ENCODE results near the gene CERS3. TPM values are rescaled to one million over a fixed set of nuclear protein-coding genes. Genes with fewer than 3 reads are reported as not detected.

CERS3 gene
- total RNA-seq: not detected in 2 replicates

DNA sequence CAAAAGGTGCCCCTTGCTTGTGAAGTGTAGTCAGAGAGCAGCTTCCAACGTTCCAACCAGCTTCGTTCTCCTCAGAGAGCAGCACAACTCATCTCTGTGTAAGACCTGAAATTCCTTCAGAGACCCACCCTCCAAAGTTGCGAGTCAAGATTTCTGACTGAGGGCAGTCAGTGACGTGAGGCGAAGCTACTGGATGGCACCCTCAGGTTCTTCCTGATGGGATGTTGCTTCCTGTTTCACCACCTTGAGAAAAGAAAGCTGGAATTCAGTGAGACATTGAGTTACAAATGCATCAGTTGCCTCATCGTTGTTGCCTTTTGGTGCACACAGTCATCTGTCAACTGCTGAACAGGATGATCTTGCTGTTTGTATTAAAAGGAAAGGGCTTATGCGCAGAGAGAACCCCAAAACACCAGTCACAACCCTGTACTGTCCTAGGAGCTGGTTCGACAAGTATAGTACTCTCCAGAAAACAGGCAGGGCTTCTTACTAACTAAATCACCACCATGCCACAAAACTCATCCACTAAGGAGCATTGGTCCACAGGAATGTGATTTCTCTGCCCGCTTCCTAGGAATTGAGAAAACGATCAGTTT is at the start of gene CERS3:
TSS of gene CERS3 (minus strand) at position 118 of the 596 bp plus-strand sequence. CDS start 27,101 bp downstream, outside the sequence.
- H3K4me2 ChIP-seq (ENCODE audit: insufficient read depth, low read length): no peak within 1 kb of the TSS
- H3K27ac ChIP-seq (ENCODE audit: low read depth, low read length): no peak within 1 kb of the TSS
- H3K9me3 ChIP-seq (ENCODE audit: low read depth, low read length): no peaks in the 10 kb centered on the region
- H3K27me3 ChIP-seq (ENCODE audit: insufficient read depth, low read length): no peaks in the 10 kb centered on the region
- H4K20me1 ChIP-seq (ENCODE audit: insufficient read depth, low read length): no peaks in the 10 kb centered on the region
- no peak within 1 kb of the TSS for H2AFZ ChIP-seq (ENCODE audit: low read length)
- no peak within 1 kb of the TSS for H3K4me3 ChIP-seq (ENCODE audit: insufficient read depth, low read length)
- no peaks in the 10 kb centered on the region for H3K79me2 ChIP-seq (ENCODE audit: insufficient read depth, low read length)
- no peaks in the 10 kb centered on the region for H3K36me3 ChIP-seq (ENCODE audit: insufficient read depth, low read length)
- TF ChIP-seq, protein P1, sequence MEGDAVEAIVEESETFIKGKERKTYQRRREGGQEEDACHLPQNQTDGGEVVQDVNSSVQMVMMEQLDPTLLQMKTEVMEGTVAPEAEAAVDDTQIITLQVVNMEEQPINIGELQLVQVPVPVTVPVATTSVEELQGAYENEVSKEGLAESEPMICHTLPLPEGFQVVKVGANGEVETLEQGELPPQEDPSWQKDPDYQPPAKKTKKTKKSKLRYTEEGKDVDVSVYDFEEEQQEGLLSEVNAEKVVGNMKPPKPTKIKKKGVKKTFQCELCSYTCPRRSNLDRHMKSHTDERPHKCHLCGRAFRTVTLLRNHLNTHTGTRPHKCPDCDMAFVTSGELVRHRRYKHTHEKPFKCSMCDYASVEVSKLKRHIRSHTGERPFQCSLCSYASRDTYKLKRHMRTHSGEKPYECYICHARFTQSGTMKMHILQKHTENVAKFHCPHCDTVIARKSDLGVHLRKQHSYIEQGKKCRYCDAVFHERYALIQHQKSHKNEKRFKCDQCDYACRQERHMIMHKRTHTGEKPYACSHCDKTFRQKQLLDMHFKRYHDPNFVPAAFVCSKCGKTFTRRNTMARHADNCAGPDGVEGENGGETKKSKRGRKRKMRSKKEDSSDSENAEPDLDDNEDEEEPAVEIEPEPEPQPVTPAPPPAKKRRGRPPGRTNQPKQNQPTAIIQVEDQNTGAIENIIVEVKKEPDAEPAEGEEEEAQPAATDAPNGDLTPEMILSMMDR (IDR thresholded peaks at IDR 0.05; ENCODE audit: extremely low read depth, low read depth, low read length): no peak
- DNase-seq (ENCODE audit: insufficient read length, low spot score, missing footprints): no peak
- H3K4me1 ChIP-seq (ENCODE audit: insufficient read depth, low read length): no peaks in the 10 kb centered on the region

DNA sequence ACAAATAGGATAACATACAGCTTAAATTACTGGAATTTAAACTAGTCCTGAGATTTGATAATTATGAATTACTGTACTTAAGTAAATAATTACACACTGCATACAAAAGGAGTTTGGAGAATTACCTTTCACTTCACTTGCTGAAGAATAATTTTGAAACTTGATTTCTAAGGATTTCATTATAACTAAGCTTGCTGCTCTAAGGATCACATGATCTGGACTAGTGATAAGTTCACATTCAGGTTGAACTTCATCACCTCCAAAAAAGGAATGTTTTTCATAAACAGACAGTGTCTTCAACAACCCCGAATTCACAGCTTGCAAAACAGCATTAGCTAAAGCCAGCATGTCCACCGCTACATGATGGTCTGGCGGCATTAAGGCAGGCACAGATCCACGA is 44.8 kb upstream of the CERS3 start:
- no peak for DNase-seq (ENCODE audit: insufficient read length, low spot score, missing footprints)
- Histone ChIP-seq H3K27me3 (ENCODE audit: insufficient read depth, low read length) (no peaks in the 10 kb centered on the region), H3K4me1 (ENCODE audit: insufficient read depth, low read length) (no peaks in the 10 kb centered on the region), H3K27ac (ENCODE audit: low read depth, low read length) (no peak overlapping the region), H2AFZ (ENCODE audit: low read length) (no peak overlapping the region), H3K9me3 (ENCODE audit: low read depth, low read length) (no peaks in the 10 kb centered on the region), H4K20me1 (ENCODE audit: insufficient read depth, low read length) (no peaks in the 10 kb centered on the region), H3K79me2 (ENCODE audit: insufficient read depth, low read length) (no peaks in the 10 kb centered on the region), H3K4me2 (ENCODE audit: insufficient read depth, low read length) (no peak overlapping the region), H3K36me3 (ENCODE audit: insufficient read depth, low read length) (peaks cover 17% of the 10 kb centered on the region), H3K4me3 (ENCODE audit: insufficient read depth, low read length) (no peak overlapping the region)
- TF ChIP-seq, protein P1 (IDR thresholded peaks at IDR 0.05; ENCODE audit: extremely low read depth, low read depth, low read length): no peak

DNA sequence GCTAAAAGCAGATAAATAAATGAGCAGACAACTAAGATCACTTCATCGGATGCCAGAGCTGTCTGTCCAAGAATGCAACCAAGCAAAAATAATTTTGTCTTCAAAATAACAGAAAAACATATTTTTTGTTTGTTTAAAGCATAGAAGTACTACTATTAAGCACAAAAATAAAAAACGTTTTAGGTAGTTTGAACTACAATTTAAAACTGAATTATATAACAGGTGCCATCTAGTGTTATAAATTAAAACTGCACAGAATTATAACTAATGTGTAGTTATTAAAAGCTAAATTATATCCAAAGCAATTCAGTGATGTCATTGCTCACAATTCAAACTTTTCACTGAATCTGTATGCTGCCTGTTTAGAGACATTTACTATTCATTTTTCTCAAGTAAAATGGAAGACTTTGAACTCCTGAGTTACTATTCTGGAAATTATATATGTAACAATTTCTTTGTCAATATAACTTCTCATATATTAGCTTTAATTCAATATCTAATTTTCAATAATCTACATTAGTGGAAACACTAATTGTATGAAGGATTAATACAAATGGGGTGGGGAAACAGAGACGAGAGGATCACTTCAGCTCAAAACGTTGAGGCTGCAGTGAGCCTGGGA is 43.7 kb upstream of the CERS3 start:
- Histone ChIP-seq H3K4me1 (ENCODE audit: insufficient read depth, low read length) (no peaks in the 10 kb centered on the region), H3K27me3 (ENCODE audit: insufficient read depth, low read length) (no peaks in the 10 kb centered on the region), H3K9me3 (ENCODE audit: low read depth, low read length) (no peaks in the 10 kb centered on the region), H3K36me3 (ENCODE audit: insufficient read depth, low read length) (peaks cover 17% of the 10 kb centered on the region), H3K79me2 (ENCODE audit: insufficient read depth, low read length) (no peaks in the 10 kb centered on the region), H3K4me2 (ENCODE audit: insufficient read depth, low read length) (no peak overlapping the region), H4K20me1 (ENCODE audit: insufficient read depth, low read length) (no peaks in the 10 kb centered on the region), H3K4me3 (ENCODE audit: insufficient read depth, low read length) (no peak overlapping the region), H2AFZ (ENCODE audit: low read length) (no peak overlapping the region), H3K27ac (ENCODE audit: low read depth, low read length) (no peak overlapping the region)
- no peak for DNase-seq (ENCODE audit: insufficient read length, low spot score, missing footprints)
- TF ChIP-seq, protein P1 (IDR thresholded peaks at IDR 0.05; ENCODE audit: extremely low read depth, low read depth, low read length): peak; percentile 43

DNA sequence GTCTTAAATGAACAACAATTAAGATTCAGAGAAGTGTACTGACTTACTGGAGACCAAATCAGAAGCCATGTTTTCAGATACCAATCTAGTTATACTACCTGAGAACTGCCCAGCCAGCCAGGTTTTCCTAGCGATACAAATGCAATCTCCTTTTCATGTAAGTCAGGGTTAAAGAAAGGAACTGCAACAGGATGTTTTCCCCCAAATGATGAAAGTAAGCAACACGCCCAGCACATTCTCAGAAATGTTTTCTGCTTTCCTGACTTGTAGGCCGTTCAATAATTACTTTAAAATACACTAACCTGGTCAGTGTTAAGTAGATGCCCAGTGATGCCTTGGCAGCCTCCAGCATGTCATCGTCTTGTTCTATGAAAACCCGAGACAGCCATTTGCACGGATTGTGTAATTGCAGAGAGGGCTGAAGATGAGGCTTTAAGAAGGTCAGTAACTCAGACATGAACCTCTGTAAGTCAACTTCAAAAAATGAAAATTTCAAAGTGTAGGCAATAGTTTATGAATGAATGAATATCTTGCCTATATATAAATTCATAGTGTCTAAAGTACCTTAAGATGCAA is 42.9 kb upstream of the CERS3 start:
- Histone ChIP-seq H2AFZ (ENCODE audit: low read length) (no peak overlapping the region), H3K9me3 (ENCODE audit: low read depth, low read length) (no peaks in the 10 kb centered on the region), H3K4me3 (ENCODE audit: insufficient read depth, low read length) (no peak overlapping the region), H3K79me2 (ENCODE audit: insufficient read depth, low read length) (no peaks in the 10 kb centered on the region), H3K36me3 (ENCODE audit: insufficient read depth, low read length) (peaks cover 17% of the 10 kb centered on the region), H3K4me2 (ENCODE audit: insufficient read depth, low read length) (no peak overlapping the region), H3K27me3 (ENCODE audit: insufficient read depth, low read length) (no peaks in the 10 kb centered on the region), H3K27ac (ENCODE audit: low read depth, low read length) (no peak overlapping the region), H3K4me1 (ENCODE audit: insufficient read depth, low read length) (no peaks in the 10 kb centered on the region), H4K20me1 (ENCODE audit: insufficient read depth, low read length) (no peaks in the 10 kb centered on the region)
- TF ChIP-seq, protein P1 (IDR thresholded peaks at IDR 0.05; ENCODE audit: extremely low read depth, low read depth, low read length): no peak
- DNase-seq (ENCODE audit: insufficient read length, low spot score, missing footprints): no peak

Data from osteoblast (primary cell).